IMR-90 (cell line): ENCODE data around the gene METTL27. TPM values are rescaled to one million over a fixed set of nuclear protein-coding genes. Genes with fewer than 3 reads are reported as not detected.
A peak's percentile ranks its signal among the peaks of the same experiment; 100 is the strongest.

Experiments
- ATAC-seq: fragments of 200-7000 bp; cut with Tn5 transposase; 2 replicates; pipeline ENCODE4 v1.9.1; 2020; ENCODE audit warnings: low read depth, mild to moderate bottlenecking, moderate library complexity
- BruUV-seq: library from RNA; stranded (reverse); fragments of 400-500 nt; replicated peaks from 2 replicates; lab custom pipeline; 2021; lab: Mats Ljungman, UMichigan
- CTCF ChIA-PET: fragments of 300-600 bp; formaldehyde crosslinking; extraction: SDS; loops from one replicate; lab custom pipeline; 2021; ENCODE audit warnings: antibody characterized with exemption; lab: Yijun Ruan, JAX
- POLR2A ChIA-PET: fragments of 300-600 bp; sonication (Branson Sonifier 250); formaldehyde crosslinking; loops from one replicate; lab custom pipeline; 2022; ENCODE audit warnings: antibody characterized with exemption; ENCODE audit not compliant: unreplicated experiment; lab: Charles Lee
- DNase-seq: peaks from one replicate; pipeline ENCODE4 v3.0.0; 2013
- H2AFZ ChIP-seq: replicated peaks from 2 replicates; pipeline ENCODE3; 2013; ENCODE audit warnings: low read length, mild to moderate bottlenecking; ENCODE audit not compliant: poor library complexity
- H2AK5ac ChIP-seq: 2 replicates; pipeline ENCODE4 v1.6.1; 2013; ENCODE audit warnings: low read depth, low read length, inconsistent platforms
- H2AK9ac ChIP-seq: replicated peaks from 2 replicates; pipeline ENCODE3; 2013; ENCODE audit warnings: mild to moderate bottlenecking, low read depth, low read length, moderate library complexity; ENCODE audit not compliant: poor library complexity
- H2BK120ac ChIP-seq: 2 replicates; pipeline ENCODE4 v1.6.1; 2013; ENCODE audit warnings: low read depth, low read length, inconsistent platforms
- H2BK15ac ChIP-seq: 3 replicates; pipeline ENCODE4 v1.6.1; 2013; ENCODE audit warnings: low read depth, low read length, inconsistent platforms
- H2BK20ac ChIP-seq: 2 replicates; pipeline ENCODE4 v1.6.1; 2013; ENCODE audit warnings: low read depth, mild to moderate bottlenecking, inconsistent platforms, low read length, moderate library complexity
- H2BK5ac ChIP-seq: 2 replicates; pipeline ENCODE4 v1.6.1; 2013; ENCODE audit warnings: mild to moderate bottlenecking, low read depth, low read length, inconsistent platforms; ENCODE audit not compliant: poor library complexity, severe bottlenecking
- H3K14ac ChIP-seq: replicated peaks from 2 replicates; pipeline ENCODE4 v1.6.1; 2013; ENCODE audit warnings: low read depth, low read length, inconsistent platforms
- H3K18ac ChIP-seq: 2 replicates; pipeline ENCODE4 v1.6.1; 2013; ENCODE audit warnings: low read depth, low read length, control low read depth
- H3K23ac ChIP-seq: 2 replicates; pipeline ENCODE4 v1.6.1; 2013; ENCODE audit warnings: low read depth, low read length, inconsistent platforms
- H3K27ac ChIP-seq: 2 replicates; pipeline ENCODE4 v1.5.1; 2013; ENCODE audit warnings: mild to moderate bottlenecking, control low read depth, low read length; ENCODE audit not compliant: insufficient read depth
- H3K27me3 ChIP-seq: 2 replicates; pipeline ENCODE4 v1.6.1; 2013; ENCODE audit warnings: low read length; ENCODE audit not compliant: control insufficient read depth, insufficient read depth
- H3K36me3 ChIP-seq: 2 replicates; pipeline ENCODE4 v1.6.1; 2013; ENCODE audit warnings: low read length, mixed read lengths; ENCODE audit not compliant: control insufficient read depth, insufficient read depth
- H3K4ac ChIP-seq: 2 replicates; pipeline ENCODE4 v1.6.1; 2013; ENCODE audit warnings: low read depth, low read length, inconsistent platforms
- H3K4me1 ChIP-seq: 2 replicates; pipeline ENCODE4 v1.6.1; 2013; ENCODE audit warnings: low read length, mixed read lengths; ENCODE audit not compliant: control insufficient read depth, insufficient read depth
- H3K4me2 ChIP-seq: 2 replicates; pipeline ENCODE4 v1.6.1; 2013; ENCODE audit warnings: low read depth, mild to moderate bottlenecking, control low read depth, low read length, moderate library complexity
- H3K4me3 ChIP-seq: 2 replicates; pipeline ENCODE4 v1.5.1; 2013; ENCODE audit warnings: low read depth, mild to moderate bottlenecking, control low read depth, low read length, moderate library complexity; ENCODE audit not compliant: insufficient read depth
- H3K56ac ChIP-seq: 2 replicates; pipeline ENCODE4 v1.6.1; 2013; ENCODE audit warnings: low read length, inconsistent platforms; ENCODE audit not compliant: insufficient read depth; ENCODE audit errors: extremely low read depth
- H3K79me1 ChIP-seq, 2 experiments: 2 replicates each; pipeline ENCODE4 v1.6.1; 2013; ENCODE audit warnings: low read length in 2 of 2, inconsistent platforms in 1 of 2, low read depth in 1 of 2
- H3K9ac ChIP-seq: 2 replicates; pipeline ENCODE4 v1.6.1; 2013; ENCODE audit warnings: low read depth, low read length, control low read depth
- H3K9me1 ChIP-seq: 2 replicates; pipeline ENCODE4 v1.6.1; 2013; ENCODE audit warnings: low read length, inconsistent platforms; ENCODE audit not compliant: insufficient read depth
- H3K9me3 ChIP-seq: 2 replicates; pipeline ENCODE4 v1.6.1; 2013; ENCODE audit warnings: low read length; ENCODE audit not compliant: control insufficient read depth, insufficient read depth
- H4K20me1 ChIP-seq: 2 replicates; pipeline ENCODE4 v1.6.1; 2013; ENCODE audit warnings: low read length, inconsistent platforms; ENCODE audit not compliant: insufficient read depth
- H4K5ac ChIP-seq: 2 replicates; pipeline ENCODE4 v1.6.1; 2013; ENCODE audit warnings: mild to moderate bottlenecking, low read depth, low read length, control low read depth
- H4K8ac ChIP-seq, 2 experiments: 2 replicates each; pipeline ENCODE4 v1.6.1; 2013; ENCODE audit warnings: low read depth in 2 of 2, low read length in 2 of 2, control low read depth in 1 of 2, inconsistent platforms in 1 of 2
- H4K91ac ChIP-seq: 2 replicates; pipeline ENCODE4 v1.6.1; 2013; ENCODE audit warnings: low read depth, low read length, inconsistent platforms; ENCODE audit not compliant: insufficient read depth
- MAZ ChIP-seq: IDR thresholded peaks from 2 replicates; pipeline ENCODE4 v1.6.1; 2012; ENCODE audit warnings: low read depth, mild to moderate bottlenecking, low read length, improper control_type of control experiment, moderate library complexity, borderline replicate concordance
- POLR2A ChIP-seq: IDR thresholded peaks from 2 replicates; pipeline ENCODE4 v1.6.1; 2012; ENCODE audit warnings: mild to moderate bottlenecking, low read depth, low read length
- RCOR1 ChIP-seq: IDR thresholded peaks from 2 replicates; pipeline ENCODE4 v1.6.1; 2012; ENCODE audit warnings: mild to moderate bottlenecking, low read length, improper control_type of control experiment; ENCODE audit not compliant: insufficient replicate concordance
- SMC3 ChIP-seq: fragments of 150-350 bp; IDR thresholded peaks from 2 replicates; pipeline ENCODE4 v1.6.1; 2016; ENCODE audit warnings: low read depth, mild to moderate bottlenecking, antibody characterized with exemption, low read length, moderate library complexity
- WGBS, 2 experiments: methylation state at CpG; one replicate each; pipeline versions ENCODE4 v1.1.5 to v1.1.7; 2013; ENCODE audit warnings: missing lambda C conversion rate in 2 of 2; ENCODE audit not compliant: insufficient read length in 1 of 2; ENCODE audit errors: extremely low coverage in 2 of 2; 5-methylcytosine and 5-hydroxymethylcytosine counted together
- dilution Hi-C: fragments of 300-500 bp; cut with HindIII; formaldehyde crosslinking; loops from one replicate; pipeline ENCODE4 v1.14.3; 2018; ENCODE audit warnings: low sequenced_read_pairs; ENCODE audit not compliant: unreplicated experiment
- in situ Hi-C: fragments of 300-500 bp; cut with MboI; formaldehyde crosslinking; loops from 3 replicates; pipeline ENCODE4 v1.14.3; 2019; ENCODE audit warnings: low sequenced_read_pairs, inconsistent platforms, mixed read lengths
- intact Hi-C: fragments of 100-400 bp; cut with micrococcal nuclease; formaldehyde crosslinking; loops from 2 replicates; pipeline ENCODE4 v1.10.0; 2022
- polyA plus RNA-seq, 3 experiments: library from polyadenylated mRNA; depleted of rRNA; stranded (reverse); fragments of >200 nt; gene quantifications; 2 replicates each; pipeline ENCODE4 v1.2.3, GENCODE V29; 2012; ENCODE audit warnings: low replicate concordance in 1 of 3
- total RNA-seq: library from RNA; depleted of rRNA; stranded (reverse); fragments of >200 nt; gene quantifications from 2 replicates; pipeline ENCODE4 v1.2.3, GENCODE V29; 2012

The METTL27 gene
- total and polyA plus RNA-seq, 2 of the 4 experiments (the other 2 are of a cell fraction): 2.3 to 4.3 TPM

DNA sequence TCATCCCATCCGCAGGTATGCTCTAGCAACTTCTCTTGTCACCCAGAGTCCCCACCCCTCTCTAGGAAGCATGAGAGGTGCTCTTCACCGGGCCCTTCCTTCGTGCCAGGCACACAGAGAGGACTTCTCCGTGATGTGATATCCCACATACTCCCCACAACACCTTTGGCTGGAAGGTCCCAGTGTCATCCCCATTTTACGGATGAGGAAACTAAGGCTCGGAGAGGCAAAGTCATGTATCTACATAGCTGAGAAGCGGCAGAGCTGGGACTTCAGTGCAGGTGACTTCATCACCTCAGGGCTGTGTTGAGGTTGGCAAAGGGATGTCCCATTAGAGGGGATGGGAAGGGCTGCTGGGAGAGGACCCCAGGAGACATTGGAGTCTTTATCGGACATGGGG lies 34.0 kb upstream of the METTL27 start:
- Histone ChIP-seq H2AFZ (no peak overlapping the region), H3K79me1 (no peaks in the 10 kb centered on the region; a peak in 1 of 4 replicates), H2AK5ac (no peak overlapping the region; the same call in 1 of the 2 replicates), H3K14ac (no peak overlapping the region), H3K4ac (no peak overlapping the region), H2BK15ac (no peak overlapping the region), H4K91ac (no peak overlapping the region), H4K5ac (no peak overlapping the region), H2BK120ac (0 out of 2 replicates have a peak overlapping the region, but pooled peaks have one; percentile 8), H3K27me3 (no peaks in the 10 kb centered on the region; the same call in 1 of the 2 replicates), H4K8ac (no peak overlapping the region), H2BK20ac (no peak overlapping the region), H3K4me2 (no peak overlapping the region), H3K4me1 (peaks cover 25% of the 10 kb centered on the region), H2BK5ac (no peak overlapping the region), H2AK9ac (peak overlapping the region; percentile 72), H4K20me1 (peaks cover 3% of the 10 kb centered on the region), H3K27ac (no peak overlapping the region), H3K4me3 (no peak overlapping the region), H3K9me3 (no peaks in the 10 kb centered on the region), H3K18ac (no peak overlapping the region), H3K9ac (no peak overlapping the region), H3K23ac (no peak overlapping the region), H3K56ac (no peak overlapping the region), H3K36me3 (no peaks in the 10 kb centered on the region), H3K9me1 (peaks cover 17% of the 10 kb centered on the region)
- no TSS peak for BruUV-seq
- 80% methylated on average over 1 of the region's 8 CpGs; no CpG with 5 or more reads in 1 of the 2 experiments for WGBS, 2 experiments
- dilution Hi-C loops: no loop called here
- POLR2A ChIA-PET: no interaction called here
- intact Hi-C loops: no loop called here
- ATAC-seq: no peak
- DNase-seq: no peak
- CTCF ChIA-PET: no interaction called here
- TF ChIP-seq MAZ: no peak
- TF ChIP-seq RCOR1: no peak
- TF ChIP-seq POLR2A: no peak
- TF ChIP-seq SMC3: no peak
- in situ Hi-C loops: no loop called here
